IPS-15b (cell line): ENCODE data around the gene MUC13.

Experiments
- H3K27me3 ChIP-seq: one replicate; pipeline ENCODE4 v1.6.1; 2013; ENCODE audit warnings: low read length; ENCODE audit not compliant: control insufficient read depth, insufficient read depth
- H3K36me3 ChIP-seq: one replicate; pipeline ENCODE4 v1.6.1; 2013; ENCODE audit warnings: low read length; ENCODE audit not compliant: control insufficient read depth, insufficient read depth
- H3K4me1 ChIP-seq: one replicate; pipeline ENCODE4 v1.6.1; 2013; ENCODE audit warnings: mild to moderate bottlenecking, low read length; ENCODE audit not compliant: control insufficient read depth, insufficient read depth
- H3K4me3 ChIP-seq: one replicate; pipeline ENCODE4 v1.5.1; 2013; ENCODE audit warnings: low read depth, low read length
- H3K9ac ChIP-seq: one replicate; pipeline ENCODE4 v1.6.1; 2013; ENCODE audit warnings: low read depth, mild to moderate bottlenecking, low read length
- H3K9me3 ChIP-seq: one replicate; pipeline ENCODE4 v1.6.1; 2013; ENCODE audit warnings: mild to moderate bottlenecking, low read length; ENCODE audit not compliant: control insufficient read depth, insufficient read depth

Gene MUC13

GRCh38 chr3:124893526-124893925, 41.0 kb downstream of the MUC13 start:
- Histone ChIP-seq H3K9me3 (no peaks in the 10 kb centered on the region), H3K9ac (no peak overlapping the region), H3K4me1 (peaks cover 6% of the 10 kb centered on the region)

GRCh38 chr3:124890573-124891190, 43.9 kb downstream of the MUC13 start:
- H3K9me3 ChIP-seq = no peaks in the 10 kb centered on the region

More at GRCh38 chr3:124893526-124893925, 41.0 kb downstream of the MUC13 start:
- Histone ChIP-seq H3K4me3 (no peak overlapping the region), H3K27me3 (no peaks in the 10 kb centered on the region), H3K36me3 (no peaks in the 10 kb centered on the region)

GRCh38 chr3:124888482-124889441, 45.8 kb downstream of the MUC13 start:
- Histone ChIP-seq H3K9me3 (no peaks in the 10 kb centered on the region), H3K9ac (no peak overlapping the region), H3K4me1 (peaks cover 20% of the 10 kb centered on the region), H3K27me3 (no peaks in the 10 kb centered on the region), H3K36me3 (no peaks in the 10 kb centered on the region), H3K4me3 (no peak overlapping the region)

More at GRCh38 chr3:124890573-124891190, 43.9 kb downstream of the MUC13 start:
- Histone ChIP-seq H3K4me1 (peaks cover 10% of the 10 kb centered on the region), H3K27me3 (no peaks in the 10 kb centered on the region), H3K9ac (no peak overlapping the region), H3K36me3 (no peaks in the 10 kb centered on the region), H3K4me3 (no peak overlapping the region)

- H3K27me3 ChIP-seq = no peaks in the 10 kb centered on the region
- peaks cover 29% of the 10 kb centered on the region for H3K4me1 ChIP-seq
- H3K36me3 ChIP-seq = no peaks in the 10 kb centered on the region
- no peak overlapping the region for H3K9ac ChIP-seq
- H3K9me3 ChIP-seq = no peaks in the 10 kb centered on the region
- peak overlapping the region; percentile 54 for H3K4me3 ChIP-seq
Measured at GRCh38 chr3:124887932-124888298, 46.6 kb downstream of the MUC13 start.

- H3K27me3 ChIP-seq = no peaks in the 10 kb centered on the region
- H3K36me3 ChIP-seq = no peaks in the 10 kb centered on the region
- peak within 1 kb of the TSS; percentile 70 for H3K9ac ChIP-seq
- H3K4me1 ChIP-seq = peaks cover 33% of the 10 kb centered on the region
- H3K4me3 ChIP-seq = peak within 1 kb of the TSS; percentile 69
- no peaks in the 10 kb centered on the region for H3K9me3 ChIP-seq
Measured at GRCh38 chr3:124887177-124887931, 47.2 kb downstream of the MUC13 start, which contains the start of gene ITGB5. Gene ITGB5, minus strand, starts transcription at chr3:124887365. Its CDS starts 365 bp downstream, at chr3:124887000.

- peak overlapping the region; percentile 69 for H3K4me3 ChIP-seq
- peaks cover 3% of the 10 kb centered on the region for H3K36me3 ChIP-seq
- H3K9me3 ChIP-seq = no peaks in the 10 kb centered on the region
- H3K27me3 ChIP-seq = no peaks in the 10 kb centered on the region
- peaks cover 34% of the 10 kb centered on the region for H3K4me1 ChIP-seq
- H3K9ac ChIP-seq = peak overlapping the region; percentile 76
Measured at GRCh38 chr3:124886168-124887056, 48.1 kb downstream of the MUC13 start.

- no peaks in the 10 kb centered on the region for H3K27me3 ChIP-seq
- H3K9ac ChIP-seq = peak overlapping the region; percentile 76
- no peaks in the 10 kb centered on the region for H3K9me3 ChIP-seq
- peaks cover 3% of the 10 kb centered on the region for H3K36me3 ChIP-seq
- H3K4me1 ChIP-seq = peaks cover 34% of the 10 kb centered on the region
- peak overlapping the region; percentile 69 for H3K4me3 ChIP-seq
Measured at GRCh38 chr3:124885466-124886167, 48.9 kb downstream of the MUC13 start.

GRCh38 chr3:124884474-124885101, 50.0 kb downstream of the MUC13 start:
- no peak overlapping the region for H3K4me3 ChIP-seq
- H3K4me1 ChIP-seq = peaks cover 32% of the 10 kb centered on the region
- H3K9me3 ChIP-seq = no peaks in the 10 kb centered on the region
- no peak overlapping the region for H3K9ac ChIP-seq
- H3K36me3 ChIP-seq = peaks cover 3% of the 10 kb centered on the region
- no peaks in the 10 kb centered on the region for H3K27me3 ChIP-seq

GRCh38 chr3:124883766-124884473, 50.6 kb downstream of the MUC13 start:
- Histone ChIP-seq H3K4me1 (peaks cover 29% of the 10 kb centered on the region), H3K9me3 (no peaks in the 10 kb centered on the region), H3K4me3 (no peak overlapping the region), H3K36me3 (peaks cover 3% of the 10 kb centered on the region), H3K9ac (no peak overlapping the region), H3K27me3 (no peaks in the 10 kb centered on the region)
